Cardiac fibroblast (primary cell): ENCODE data around the gene GDA.

ENCODE experiments used
- DNase-seq, 2 donors: peaks; one replicate each; pipeline versions ENCODE4 v3.0.0 to v3.0.0-alpha.2; 2010; ENCODE audit warnings: low read depth in 2 of 2
- H3K4me3 ChIP-seq, 2 donors: replicated peaks in 1 of 2; 1 replicate in 1 of 2; 2 replicates in 1 of 2; pipeline ENCODE4 v1.5.1; 2011; ENCODE audit warnings: low read depth in 2 of 2, low read length in 2 of 2, mild to moderate bottlenecking in 2 of 2, moderate library complexity in 1 of 2
- TF ChIP-seq, protein P1 (sequence below): IDR thresholded peaks from one replicate; pipeline ENCODE4 v1.5.1; 2011; ENCODE audit warnings: low read depth, mild to moderate bottlenecking, low read length, inconsistent platforms

The GDA gene

DNA sequence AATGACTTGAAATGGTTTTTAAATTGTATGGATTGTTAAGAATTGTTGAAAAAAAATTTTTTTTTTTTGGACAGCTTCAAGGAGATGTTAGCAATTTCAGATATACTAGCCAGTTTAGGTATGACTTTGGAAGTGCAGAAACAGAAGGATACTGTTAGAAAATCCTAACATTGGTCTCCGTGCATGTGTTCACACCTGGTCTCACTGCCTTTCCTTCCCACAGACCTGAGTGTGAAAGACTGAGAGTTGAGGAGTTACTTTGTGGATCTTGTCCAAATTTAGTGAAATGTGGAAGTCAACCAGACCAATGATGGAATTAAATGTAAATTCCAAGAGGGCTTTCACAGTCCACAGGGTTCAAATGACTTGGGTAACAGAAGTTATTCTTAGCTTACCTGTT, 102.3 kb downstream of the GDA start:
- no peak overlapping the region for H3K4me3 ChIP-seq
- TF ChIP-seq, protein P1, sequence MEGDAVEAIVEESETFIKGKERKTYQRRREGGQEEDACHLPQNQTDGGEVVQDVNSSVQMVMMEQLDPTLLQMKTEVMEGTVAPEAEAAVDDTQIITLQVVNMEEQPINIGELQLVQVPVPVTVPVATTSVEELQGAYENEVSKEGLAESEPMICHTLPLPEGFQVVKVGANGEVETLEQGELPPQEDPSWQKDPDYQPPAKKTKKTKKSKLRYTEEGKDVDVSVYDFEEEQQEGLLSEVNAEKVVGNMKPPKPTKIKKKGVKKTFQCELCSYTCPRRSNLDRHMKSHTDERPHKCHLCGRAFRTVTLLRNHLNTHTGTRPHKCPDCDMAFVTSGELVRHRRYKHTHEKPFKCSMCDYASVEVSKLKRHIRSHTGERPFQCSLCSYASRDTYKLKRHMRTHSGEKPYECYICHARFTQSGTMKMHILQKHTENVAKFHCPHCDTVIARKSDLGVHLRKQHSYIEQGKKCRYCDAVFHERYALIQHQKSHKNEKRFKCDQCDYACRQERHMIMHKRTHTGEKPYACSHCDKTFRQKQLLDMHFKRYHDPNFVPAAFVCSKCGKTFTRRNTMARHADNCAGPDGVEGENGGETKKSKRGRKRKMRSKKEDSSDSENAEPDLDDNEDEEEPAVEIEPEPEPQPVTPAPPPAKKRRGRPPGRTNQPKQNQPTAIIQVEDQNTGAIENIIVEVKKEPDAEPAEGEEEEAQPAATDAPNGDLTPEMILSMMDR = no peak
- no peak for DNase-seq

DNA sequence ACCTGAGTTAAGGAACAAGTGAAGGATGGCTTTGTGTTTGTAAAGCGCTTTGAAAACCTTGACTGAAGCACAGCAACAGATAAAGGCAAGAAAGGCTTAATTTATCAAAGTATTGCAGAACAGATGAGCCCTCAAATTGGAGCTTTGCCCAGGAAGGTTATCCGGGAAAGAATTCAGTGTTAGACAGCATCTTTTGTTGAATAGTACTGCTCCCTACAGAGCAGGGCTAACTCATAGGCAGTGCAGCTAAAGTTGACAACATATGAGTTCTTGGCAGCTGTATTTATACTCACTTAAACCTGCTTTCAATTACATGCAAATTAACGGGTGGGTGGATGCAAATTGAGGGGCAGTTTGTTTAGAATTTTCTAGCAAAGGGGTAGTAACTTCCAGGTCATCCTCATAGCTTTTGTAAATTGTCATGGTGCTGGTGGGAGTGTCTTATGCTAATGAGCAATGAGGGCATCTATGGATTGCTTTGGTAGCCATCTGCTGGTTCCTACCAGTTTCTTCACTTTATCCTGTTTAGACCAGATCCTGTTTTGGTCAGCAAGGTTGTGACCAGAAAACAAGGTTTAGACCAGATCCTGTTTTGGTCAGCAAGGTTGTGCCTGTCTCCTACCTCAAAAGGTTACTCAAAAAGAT, 105.8 kb downstream of the GDA start:
- H3K4me3 ChIP-seq = no peak overlapping the region
- DNase-seq = peak in 1 of 2 donors; percentile 5
- TF ChIP-seq, protein P1 = no peak

DNA sequence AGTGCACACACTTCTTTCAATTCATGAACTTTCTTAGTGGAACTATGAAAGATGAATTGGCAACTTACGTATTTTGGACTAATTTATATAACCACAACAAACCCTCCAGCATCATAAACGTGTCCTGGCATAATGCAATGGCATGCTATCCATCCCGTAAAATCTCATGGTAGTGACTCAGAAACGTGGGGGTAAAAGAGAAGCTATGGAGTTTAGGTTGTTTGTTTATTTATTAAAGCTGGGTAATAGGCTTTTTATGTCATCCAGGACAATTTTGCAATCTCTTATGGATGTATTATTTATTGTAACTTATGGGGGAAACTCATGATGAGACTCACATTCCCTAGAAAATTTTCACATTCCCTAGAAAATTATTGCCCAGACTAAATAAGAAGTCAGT, 106.3 kb downstream of the GDA start:
- no peak overlapping the region for H3K4me3 ChIP-seq
- TF ChIP-seq, protein P1 = no peak
- DNase-seq = no peak

DNA sequence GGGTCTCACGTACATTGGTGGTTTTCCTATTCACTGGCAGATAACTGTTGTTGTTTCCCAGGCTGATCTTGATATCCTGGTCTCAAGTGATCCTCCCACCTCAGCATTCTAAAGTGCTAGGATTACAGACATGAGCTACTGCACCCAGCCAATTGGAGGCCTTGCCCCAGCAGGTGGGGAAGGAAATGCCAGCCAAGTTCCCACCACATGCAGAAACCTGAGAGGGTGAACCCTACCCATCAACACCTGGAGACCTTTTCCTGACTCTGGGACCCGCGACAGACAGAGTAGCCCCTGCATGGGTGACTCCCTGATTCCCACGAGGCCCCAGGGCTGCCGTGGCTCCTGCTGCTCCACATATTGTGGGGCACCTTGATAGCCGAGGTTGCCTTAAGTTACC, 107.7 kb downstream of the GDA start:
- DNase-seq = no peak
- H3K4me3 ChIP-seq = no peak overlapping the region
- TF ChIP-seq, protein P1 = no peak

DNA sequence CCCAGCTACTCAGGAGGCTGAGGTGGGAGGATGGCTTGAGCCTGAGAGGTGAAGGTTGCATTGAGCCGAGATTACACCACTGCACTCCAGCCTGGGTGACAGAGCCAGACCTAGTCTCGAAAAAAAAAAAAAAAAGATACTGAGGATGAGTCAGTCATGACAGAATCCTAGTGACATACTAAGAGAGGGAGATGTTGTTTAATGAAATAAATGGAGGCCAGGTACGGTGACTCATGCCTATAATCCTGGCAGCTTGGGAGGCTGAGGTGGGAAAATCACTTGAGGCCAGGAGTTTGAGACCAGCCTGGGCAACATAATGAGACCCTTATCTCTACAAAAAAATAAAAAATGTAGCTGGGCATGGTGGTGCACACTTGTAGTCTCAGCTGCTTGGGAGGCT, 108.6 kb downstream of the GDA start:
- TF ChIP-seq, protein P1 = no peak

DNA sequence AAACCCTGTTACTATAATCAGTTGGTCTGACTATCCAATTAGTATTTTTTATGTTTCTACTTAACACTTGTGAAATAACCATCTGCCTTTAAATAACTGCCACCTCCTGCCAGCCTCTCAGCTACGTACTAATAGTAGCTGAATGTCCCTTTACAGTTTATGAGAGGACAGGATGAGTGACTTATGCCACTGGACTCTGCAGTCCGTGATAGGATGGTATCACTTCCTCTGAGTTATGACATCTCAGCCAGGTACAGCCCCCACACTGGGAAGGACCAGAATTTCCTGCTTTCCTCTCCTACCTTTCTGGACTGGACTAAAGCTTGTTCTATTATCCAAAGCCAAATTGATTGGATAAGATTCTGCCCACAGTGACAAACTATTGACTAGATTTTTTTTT, 112.8 kb downstream of the GDA start:
- TF ChIP-seq, protein P1 = no peak
- no peak overlapping the region for H3K4me3 ChIP-seq
- no peak for DNase-seq

More for the DNA sequence above, 108.6 kb downstream of the GDA start:
- DNase-seq = peak in 1 of 2 donors; percentile 7
- no peak overlapping the region for H3K4me3 ChIP-seq

DNA sequence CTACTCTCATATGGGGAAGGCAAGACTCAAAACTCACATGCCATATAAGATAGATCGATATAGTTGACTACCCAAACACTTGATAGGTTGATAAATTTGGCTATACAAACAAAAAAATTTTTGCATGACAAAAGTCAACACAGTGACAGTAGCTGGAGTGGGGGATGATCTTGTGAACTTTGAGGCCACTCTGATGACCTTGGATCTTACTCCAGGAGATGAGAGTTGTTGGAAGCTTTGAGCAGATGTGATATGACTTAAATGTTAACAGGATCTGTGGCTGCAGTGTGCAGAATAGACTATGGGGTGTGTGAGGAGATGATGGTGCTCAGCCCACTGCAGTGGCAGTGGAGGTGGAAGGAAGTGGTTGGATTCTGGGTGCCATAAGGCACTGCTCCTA, 114.3 kb downstream of the GDA start:
- DNase-seq = no peak
- TF ChIP-seq, protein P1 = no peak
- H3K4me3 ChIP-seq = no peak overlapping the region
